GM10266 (cell line): ENCODE measurements around the gene GPATCH4.
A peak's percentile ranks its signal among the peaks of the same experiment; 100 is the strongest.

Experiments
- DNase-seq: peaks from one replicate; pipeline ENCODE4 v3.0.0; 2012; ENCODE audit errors: extremely low spot score
- CTCF ChIP-seq: IDR thresholded peaks from 2 replicates; pipeline ENCODE4 v1.5.1; 2012; ENCODE audit warnings: mild to moderate bottlenecking, low read depth; ENCODE audit not compliant: control insufficient read depth, insufficient read depth; ENCODE audit errors: missing control alignments

GPATCH4 gene

GRCh38 chr1:156626079-156626438 lies 24.8 kb upstream of the GPATCH4 start:
- no peak for TF ChIP-seq CTCF
- no peak for DNase-seq

GRCh38 chr1:156625436-156626078 lies 24.3 kb upstream of the GPATCH4 start:
- peak; percentile 71 for TF ChIP-seq CTCF
- DNase-seq = peak; percentile 67

GRCh38 chr1:156624814-156625435 lies 23.6 kb upstream of the GPATCH4 start:
- DNase-seq = no peak
- no peak for TF ChIP-seq CTCF

GRCh38 chr1:156623946-156624813 lies 22.9 kb upstream of the GPATCH4 start:
- no peak for DNase-seq

GRCh38 chr1:156622581-156623297 lies 21.5 kb upstream of the GPATCH4 start:
- DNase-seq = no peak
- no peak for TF ChIP-seq CTCF

More at GRCh38 chr1:156623946-156624813, 22.9 kb upstream of the GPATCH4 start:
- TF ChIP-seq CTCF = peak; percentile 50

- DNase-seq = no peak
- no peak for TF ChIP-seq CTCF
Measured at GRCh38 chr1:156619582-156619955, 18.3 kb upstream of the GPATCH4 start.
